ENCODE results near the gene SHISA8. TPM values are rescaled to one million over a fixed set of nuclear protein-coding genes. Genes with fewer than 3 reads are reported as not detected.

Gene SHISA8
- total and polyA plus RNA-seq, 2 of the 13 experiments (the other 11 are each of a cell fraction or from before 2014, with no cell fraction given), result not detected

GRCh38 chr22:41908411-41909309, 6.2 kb downstream of the SHISA8 start (continued):
- TF ChIP-seq CTCF (CRISPR knock-in tag; IDR thresholded peaks at IDR 0.05) (peak; percentile 31), MIXL1 (CRISPR knock-in tag; IDR thresholded peaks at IDR 0.05) (no peak), ZNF75D (CRISPR knock-in tag; IDR thresholded peaks at IDR 0.05; ENCODE audit: borderline replicate concordance) (no peak), MAFK (conservative IDR thresholded peaks at IDR 0.05 in 1 of 2, IDR thresholded peaks at IDR 0.05 in 1 of 2; ENCODE audit: low read length in 2 of 2) (no peak), CBX1 (IDR thresholded peaks at IDR 0.05; ENCODE audit: low read depth) (no peak), ZMYM3 (CRISPR knock-in tag; IDR thresholded peaks at IDR 0.05) (no peak), AKAP8 (CRISPR knock-in tag; IDR thresholded peaks at IDR 0.05) (peak; percentile 9), E2F1 (CRISPR knock-in tag; IDR thresholded peaks at IDR 0.05) (no peak), CENPBD1 (CRISPR knock-in tag; IDR thresholded peaks at IDR 0.05; ENCODE audit: borderline replicate concordance, low read depth) (no peak), MTA1 (CRISPR knock-in tag; IDR thresholded peaks at IDR 0.05; ENCODE audit: borderline replicate concordance) (0 out of 2 replicates have a peak, but pooled peaks have one; percentile 22), ZNF264 (CRISPR knock-in tag; IDR thresholded peaks at IDR 0.05) (no peak)

Data from HepG2 (cell line).